NCI-H524 (cell line): ENCODE measurements around the gene DUSP22.

Experiments used
- DNase-seq, 2 experiments: peaks; one replicate each; lab custom pipeline; 2025; lab: John Stamatoyannopoulos, UW

DUSP22 gene

DNA sequence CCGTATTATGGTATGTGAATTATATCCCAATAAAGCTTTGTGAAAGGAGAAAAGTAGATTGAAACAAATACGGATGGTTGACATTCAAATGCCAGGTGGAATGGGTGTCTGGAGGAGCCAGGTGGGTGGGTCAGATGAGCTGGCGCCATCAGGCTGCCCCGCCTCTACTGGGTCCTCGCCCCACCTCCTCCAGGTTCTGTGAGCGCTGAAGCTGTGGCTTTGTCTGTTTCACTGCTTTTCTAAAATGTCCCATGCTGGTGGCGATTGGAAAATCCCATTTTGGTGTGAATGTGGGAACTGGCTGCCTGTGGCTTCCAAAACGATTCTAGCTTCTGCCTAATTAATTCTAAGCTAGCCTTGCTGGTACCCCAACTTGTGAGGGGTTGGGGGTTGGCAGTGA is 16.5 kb downstream of the DUSP22 start:
- no peak for DNase-seq

DNA sequence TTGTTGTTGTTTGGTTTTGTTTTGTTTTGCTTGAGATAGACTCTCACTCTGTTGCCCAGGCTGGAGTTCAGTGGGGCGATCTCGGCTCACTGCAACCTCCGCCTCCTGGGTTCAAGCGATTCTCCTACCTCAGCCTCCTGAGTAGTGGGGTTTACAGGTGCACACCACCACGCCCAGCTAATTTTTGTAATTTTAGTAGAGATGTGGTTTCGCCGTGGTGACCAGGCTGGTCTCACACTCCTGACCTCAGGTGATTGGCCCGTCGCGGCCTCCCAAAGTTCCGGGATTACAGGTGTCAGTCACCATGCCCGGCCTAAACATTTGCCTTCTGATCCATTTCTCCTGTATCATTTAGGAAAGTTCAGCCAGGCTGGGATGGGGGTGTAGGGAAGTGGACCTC is 17.7 kb downstream of the DUSP22 start:
- no peak for DNase-seq

DNA sequence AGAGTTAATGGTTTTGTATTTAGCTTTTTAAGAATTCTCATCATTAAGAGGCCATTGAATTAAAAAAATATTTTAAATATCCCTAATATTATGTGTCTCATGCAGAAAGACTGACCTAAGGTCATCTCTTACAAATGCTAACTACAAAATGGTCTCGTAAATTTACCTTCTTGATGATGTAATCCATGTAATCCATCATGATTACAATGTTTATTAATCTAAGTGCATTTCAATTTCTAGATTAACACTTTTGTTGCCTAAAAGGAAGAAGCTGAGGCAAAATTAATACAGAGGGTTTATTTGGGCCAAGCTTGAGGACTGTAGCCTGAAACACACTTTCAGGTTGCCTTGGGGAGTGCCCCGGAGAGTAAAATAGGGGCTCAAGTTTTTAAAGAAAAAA is 18.4 kb downstream of the DUSP22 start:
- DNase-seq = no peak

- no peak for DNase-seq
Measured at GRCh38 chr6:311679-312220, 19.5 kb downstream of the DUSP22 start.

DNA sequence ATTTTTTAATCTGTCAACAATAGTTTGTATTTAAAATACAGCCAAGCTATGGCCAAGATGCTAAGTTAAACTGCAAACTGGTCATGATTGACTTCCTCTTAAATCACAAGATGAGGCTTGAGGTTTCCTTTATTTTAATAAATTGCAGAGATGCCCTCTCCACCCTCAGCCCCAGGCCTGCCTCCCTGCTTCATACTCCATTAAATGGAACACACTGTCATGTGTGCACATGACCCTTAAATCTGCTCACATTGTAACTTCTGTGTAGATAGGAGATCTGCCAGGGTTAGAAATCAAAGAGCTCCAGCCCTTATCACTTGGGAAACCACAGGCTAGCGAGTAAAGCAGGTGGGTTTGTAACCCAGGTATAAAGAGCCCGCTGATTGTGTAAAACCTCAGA is 20.8 kb downstream of the DUSP22 start:
- no peak for DNase-seq

- DNase-seq = no peak
Measured at GRCh38 chr6:313917-314316, 21.6 kb downstream of the DUSP22 start.

- DNase-seq = no peak
Measured at GRCh38 chr6:314377-314776, 22.1 kb downstream of the DUSP22 start.

DNA sequence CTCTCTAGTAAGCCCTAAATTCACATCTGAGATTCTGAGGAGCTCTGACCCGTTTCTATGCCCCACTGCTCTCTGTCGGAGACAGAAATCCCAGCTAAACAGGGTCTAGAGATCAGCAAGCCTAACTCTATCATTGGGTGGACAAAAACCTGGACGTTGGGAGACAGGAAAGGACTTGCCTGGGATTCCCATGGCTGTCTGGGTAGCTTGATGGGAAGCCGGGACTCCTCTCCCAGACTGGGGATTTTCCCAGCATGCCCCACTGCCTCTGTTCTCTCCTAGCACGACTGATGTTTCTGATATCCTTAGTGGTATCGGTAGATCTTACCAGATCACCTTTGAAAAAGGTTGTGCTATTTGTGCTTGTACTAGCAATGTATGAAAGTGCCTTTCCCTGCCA is 22.9 kb downstream of the DUSP22 start:
- DNase-seq = no peak

GRCh38 chr6:315921-316752 is 23.9 kb downstream of the DUSP22 start:
- DNase-seq = no peak

DNA sequence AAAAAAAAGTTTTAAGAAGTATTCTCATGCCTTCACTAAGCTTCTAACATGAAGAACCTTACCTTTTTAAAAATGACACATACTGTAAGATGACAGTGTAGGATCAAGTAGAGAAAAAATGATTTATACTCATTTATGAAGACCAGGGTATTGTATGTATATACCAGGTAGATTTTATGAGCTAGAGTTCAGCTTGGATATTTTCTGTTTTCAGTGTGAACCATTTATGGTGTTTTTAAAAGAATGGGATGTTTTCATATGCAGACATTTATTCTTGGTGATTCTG is 24.4 kb downstream of the DUSP22 start:
- no peak for DNase-seq

DNA sequence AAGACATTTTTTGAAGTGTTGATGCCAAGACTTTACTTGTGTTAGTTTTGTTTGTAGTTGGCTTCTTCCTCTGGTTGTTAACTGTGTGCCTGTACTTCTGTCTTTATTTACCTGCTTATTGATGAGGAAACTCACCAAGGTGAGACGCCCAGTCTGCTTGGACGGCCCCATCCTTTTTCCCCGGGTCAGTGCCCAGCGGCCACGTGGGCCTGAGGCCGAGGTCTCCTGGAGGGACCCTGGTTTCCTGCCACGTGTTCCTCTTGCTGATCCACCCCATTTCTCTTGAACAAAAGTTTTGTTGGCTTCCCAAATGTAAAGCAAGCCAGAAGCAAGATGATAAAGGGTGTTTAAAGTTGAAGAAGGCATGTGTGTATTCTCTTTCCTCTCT is 24.8 kb downstream of the DUSP22 start:
- no peak for DNase-seq

GRCh38 chr6:317448-318144 is 25.3 kb downstream of the DUSP22 start:
- DNase-seq = no peak

DNA sequence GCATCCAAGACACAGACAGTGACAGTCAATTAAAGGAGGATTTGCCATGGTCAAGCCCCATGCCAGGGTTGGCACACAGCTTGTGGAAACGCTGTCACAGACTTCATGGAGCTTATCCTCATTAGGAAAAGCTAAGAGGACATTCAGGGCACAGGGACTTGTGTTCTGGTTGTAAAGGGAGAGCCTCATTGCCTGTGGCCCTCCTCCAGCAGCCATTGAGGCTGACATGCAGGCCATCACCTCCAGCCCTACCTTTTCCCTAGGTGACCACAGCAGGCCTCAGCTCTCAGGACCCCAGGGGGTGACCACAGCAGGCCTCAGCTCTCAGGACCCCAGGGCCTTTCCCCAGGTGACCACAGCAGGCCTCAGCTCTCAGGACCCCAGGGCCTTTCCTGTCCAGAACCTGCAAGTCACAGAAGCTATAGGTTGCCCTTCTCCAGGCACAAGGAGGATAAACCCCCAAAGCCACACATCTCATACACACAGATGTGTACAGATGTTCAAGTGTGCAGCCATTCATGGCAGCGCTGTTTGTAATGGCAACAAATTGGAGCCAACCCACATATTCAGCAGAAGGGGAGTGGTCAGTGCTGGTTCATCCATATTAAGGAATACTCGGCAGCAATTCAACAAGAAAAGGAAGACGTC is 26.1 kb downstream of the DUSP22 start:
- DNase-seq = no peak

- DNase-seq = no peak
Measured at GRCh38 chr6:319177-320131, 27.2 kb downstream of the DUSP22 start.

- DNase-seq = no peak
Measured at GRCh38 chr6:320351-321157, 28.3 kb downstream of the DUSP22 start.

DNA sequence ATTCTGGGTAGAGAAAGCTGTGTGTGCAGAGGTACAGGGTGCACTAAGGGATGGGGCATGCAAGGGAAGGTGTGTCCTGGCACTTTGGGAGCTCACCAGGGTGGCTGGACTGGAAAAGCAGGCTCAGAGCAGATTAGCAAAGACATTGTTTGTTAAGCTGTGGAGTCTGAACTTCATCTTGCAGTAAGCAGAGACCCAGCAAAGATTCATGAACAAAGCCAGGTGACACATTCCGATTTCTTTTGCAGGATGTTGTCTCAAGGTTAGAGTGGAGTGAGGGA is 28.8 kb downstream of the DUSP22 start:
- DNase-seq = no peak

DNA sequence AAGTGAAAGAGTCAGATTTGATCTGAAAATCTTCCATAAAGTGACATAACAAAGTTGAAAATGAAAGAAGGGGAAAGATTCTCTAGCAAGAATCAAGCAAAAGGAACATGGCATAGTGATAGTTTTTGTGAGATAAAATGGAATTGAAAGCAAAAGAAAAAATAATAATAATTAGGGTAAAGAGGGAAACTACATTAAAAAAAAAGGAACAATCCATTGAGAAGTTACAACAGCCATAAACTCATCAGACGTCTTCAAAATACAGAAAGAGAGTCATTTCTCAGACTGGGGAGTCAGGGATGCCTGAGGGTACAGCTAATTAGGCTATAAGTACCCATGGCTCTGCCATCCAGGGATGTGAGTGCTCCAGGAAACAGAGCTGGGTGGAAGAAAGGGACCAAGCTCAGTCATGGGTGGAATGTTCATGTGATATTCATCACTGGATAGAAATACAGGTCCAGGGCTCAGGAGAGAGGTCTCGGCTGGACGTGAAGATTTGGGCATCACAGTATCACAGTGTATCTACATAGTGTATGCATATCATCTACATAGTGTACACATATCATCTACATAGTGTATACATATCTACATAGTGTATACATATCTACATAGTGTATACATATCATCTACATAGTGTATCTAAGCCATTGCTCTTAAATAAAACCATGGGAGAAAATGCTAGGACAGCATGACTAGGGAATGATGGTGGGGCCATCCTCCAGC is 29.4 kb downstream of the DUSP22 start:
- DNase-seq = no peak

DNA sequence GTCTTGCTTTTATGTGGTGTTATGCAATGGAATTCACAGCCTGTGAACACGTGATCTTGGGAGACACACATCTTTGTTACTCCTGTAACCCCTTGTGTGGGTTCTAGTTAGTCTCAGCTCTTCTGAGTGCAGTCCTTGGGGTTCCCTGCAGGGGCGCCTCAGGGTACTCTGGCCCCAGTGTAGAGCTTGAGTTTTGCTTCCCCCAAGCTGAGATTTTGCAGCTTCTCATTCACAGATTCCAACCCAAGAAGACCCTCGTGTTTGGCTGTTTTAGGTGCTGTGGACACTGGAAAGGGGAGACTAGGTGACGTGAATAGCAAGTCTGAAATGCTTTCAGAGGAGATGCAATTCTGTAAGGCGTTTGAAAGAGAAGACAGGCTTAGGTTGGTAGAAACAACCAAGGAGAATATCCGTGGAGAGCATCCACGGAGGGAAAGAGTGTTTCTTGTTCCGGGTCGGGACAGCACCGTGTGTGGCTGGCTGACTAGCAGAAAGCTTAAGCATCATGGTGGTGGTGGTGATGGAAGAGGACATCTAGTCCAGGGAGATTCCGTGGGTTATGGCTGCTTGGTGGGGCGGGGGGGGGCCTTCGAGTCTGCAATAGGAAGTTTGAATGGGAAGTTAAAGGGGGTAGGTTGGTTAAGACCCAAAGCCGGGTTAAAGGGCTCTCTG is 30.1 kb downstream of the DUSP22 start:
- no peak for DNase-seq

DNA sequence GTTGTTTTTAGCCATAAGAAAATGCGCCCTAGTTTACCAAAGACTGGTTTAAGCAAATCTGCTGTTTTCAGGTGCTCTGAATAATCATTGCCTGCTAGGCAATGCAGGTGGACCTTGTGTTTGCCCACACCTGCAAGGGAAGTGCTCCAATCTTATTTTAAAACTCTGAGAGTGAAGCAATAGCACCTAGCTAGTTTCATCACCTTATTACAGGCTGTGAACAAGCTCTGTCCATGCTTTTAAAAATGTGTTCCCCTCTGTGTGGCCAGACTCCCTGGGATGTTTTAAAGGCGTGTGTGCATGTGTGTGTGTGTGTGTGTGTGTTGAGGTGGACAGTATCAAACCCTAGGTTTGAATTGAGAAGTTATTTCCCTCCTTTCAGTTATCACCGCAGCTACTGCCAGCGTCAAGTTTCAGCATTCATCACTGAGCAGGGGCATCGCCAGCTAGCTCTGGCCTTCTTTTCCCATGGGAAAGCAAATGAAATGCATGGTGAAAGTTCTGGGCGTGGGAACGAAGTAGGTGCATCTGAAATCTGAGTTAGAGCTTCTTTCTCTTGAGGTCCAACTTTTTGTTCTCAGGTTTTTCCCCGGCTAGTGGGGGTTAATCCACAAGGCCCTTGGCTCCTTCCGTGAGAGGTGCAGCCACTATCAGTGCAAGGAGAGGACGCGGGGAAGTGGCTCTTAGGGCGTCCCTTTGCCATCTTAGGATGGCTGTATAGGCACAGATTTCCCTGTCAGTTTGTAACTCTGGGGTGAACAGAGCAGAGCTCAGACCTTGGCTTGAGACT is 30.8 kb downstream of the DUSP22 start:
- no peak for DNase-seq
